Astrocyte (in vitro differentiated cells and primary cell): Measurements from ENCODE around the gene ARID5B.

Experiments
- CTCF ChIP-seq: IDR thresholded peaks from 2 replicates; pipeline ENCODE4 v1.5.1; 2011; ENCODE audit warnings: low read depth, mild to moderate bottlenecking, inconsistent platforms, low read length, moderate library complexity; ENCODE audit not compliant: insufficient read depth
- EZH2 ChIP-seq: IDR thresholded peaks from 2 replicates; pipeline ENCODE4 v1.6.1; 2012; ENCODE audit warnings: mild to moderate bottlenecking, low read length, inconsistent platforms; ENCODE audit not compliant: insufficient read depth

- TF ChIP-seq CTCF (no peak), EZH2 (no peak)
Observed at GRCh38 chr10:61991166-61991565, 89.7 kb downstream of the ARID5B start.
